IPS-NIHi7 (cell line): ENCODE data around the gene INPP5K.
A peak's percentile ranks its signal among the peaks of the same experiment; 100 is the strongest.
"Not testable (repeated sequence)": the region's sequence is repeated elsewhere in the genome, so short reads cannot be mapped to it uniquely, and the experiment has no call there.

Experiments
- DNase-seq: peaks from one replicate; pipeline ENCODE4 v3.0.0; 2012; ENCODE audit warnings: mixed read lengths; ENCODE audit errors: extremely low spot score

The INPP5K gene

DNA sequence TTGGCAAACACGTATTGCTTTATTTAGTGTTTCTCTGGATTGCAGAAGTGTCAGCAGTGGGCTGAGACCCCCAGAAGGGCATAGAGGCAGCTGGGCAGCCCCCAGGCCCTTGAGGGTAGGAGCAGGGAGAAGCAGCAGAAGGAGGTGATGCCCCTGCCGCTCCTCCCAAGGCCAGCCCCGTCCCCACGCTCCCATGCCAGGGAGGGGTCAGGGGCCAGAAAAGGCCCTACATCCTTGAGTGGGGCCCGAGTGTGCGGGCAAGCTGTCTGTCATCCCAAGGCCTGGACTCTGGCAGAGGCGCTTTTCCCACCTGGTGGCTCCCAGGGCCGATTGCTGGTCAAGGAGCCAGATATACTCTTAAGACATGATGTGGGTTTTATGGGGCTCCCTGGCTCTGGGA, 52.2 kb downstream of the INPP5K start:
- no peak for DNase-seq

- no peak for DNase-seq
Measured at GRCh38 chr17:1462164-1463112, 54.0 kb downstream of the INPP5K start.

DNA sequence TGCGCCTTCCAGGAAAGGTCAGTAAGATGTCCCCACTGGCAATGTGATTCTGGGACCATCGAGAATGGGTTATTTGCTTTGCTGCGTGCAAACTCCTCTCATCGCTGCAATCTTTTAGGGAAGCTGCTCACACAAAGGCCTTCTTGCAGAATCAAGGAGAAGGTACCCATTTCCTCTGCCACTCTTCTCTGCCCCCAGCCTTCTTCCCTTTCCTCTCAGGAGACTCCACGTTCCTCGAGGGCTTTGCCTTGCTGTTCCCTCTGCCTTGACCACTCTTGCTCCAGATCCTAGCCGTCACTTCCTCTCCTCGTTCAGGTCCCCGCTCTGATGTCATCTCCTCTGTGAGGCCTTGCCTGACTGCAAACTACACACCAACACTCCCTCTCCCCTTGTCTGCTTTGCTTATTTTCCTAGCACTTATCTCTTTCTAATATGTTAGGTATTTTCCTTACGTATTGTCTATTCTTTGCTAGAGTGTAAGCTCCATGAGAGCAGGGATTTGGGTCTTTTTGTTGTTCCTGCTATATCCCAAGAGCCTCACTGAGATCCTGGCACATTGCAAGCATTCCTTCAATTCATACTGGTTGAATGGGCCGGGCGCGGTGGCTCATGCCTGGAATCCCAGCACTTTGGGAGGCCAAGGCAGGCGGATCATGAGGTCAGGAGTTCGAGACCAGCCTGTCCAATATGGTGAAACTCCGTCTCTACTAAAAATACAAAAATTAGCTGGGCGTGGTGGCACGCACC, 55.0 kb downstream of the INPP5K start:
- no peak for DNase-seq

DNA sequence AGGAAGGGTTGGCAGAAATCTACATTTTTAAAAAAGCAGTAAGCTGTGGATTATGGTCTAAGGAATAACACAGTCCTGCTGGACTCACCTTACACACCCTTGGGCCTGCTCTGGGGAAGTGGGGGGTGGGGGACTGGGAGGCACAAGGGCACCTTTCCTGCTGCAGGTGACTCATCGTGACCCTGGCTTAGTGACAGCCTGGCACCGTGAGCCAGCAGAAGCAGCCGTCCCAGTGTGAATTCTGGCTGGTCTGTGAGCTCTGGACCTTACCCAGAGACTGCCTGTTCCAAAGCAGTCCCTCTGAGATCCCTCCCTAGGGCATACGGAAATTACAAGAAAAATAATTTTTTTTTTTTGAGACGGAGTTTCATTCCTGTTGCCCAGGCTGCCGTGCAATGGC, 56.2 kb downstream of the INPP5K start:
- no peak for DNase-seq

DNA sequence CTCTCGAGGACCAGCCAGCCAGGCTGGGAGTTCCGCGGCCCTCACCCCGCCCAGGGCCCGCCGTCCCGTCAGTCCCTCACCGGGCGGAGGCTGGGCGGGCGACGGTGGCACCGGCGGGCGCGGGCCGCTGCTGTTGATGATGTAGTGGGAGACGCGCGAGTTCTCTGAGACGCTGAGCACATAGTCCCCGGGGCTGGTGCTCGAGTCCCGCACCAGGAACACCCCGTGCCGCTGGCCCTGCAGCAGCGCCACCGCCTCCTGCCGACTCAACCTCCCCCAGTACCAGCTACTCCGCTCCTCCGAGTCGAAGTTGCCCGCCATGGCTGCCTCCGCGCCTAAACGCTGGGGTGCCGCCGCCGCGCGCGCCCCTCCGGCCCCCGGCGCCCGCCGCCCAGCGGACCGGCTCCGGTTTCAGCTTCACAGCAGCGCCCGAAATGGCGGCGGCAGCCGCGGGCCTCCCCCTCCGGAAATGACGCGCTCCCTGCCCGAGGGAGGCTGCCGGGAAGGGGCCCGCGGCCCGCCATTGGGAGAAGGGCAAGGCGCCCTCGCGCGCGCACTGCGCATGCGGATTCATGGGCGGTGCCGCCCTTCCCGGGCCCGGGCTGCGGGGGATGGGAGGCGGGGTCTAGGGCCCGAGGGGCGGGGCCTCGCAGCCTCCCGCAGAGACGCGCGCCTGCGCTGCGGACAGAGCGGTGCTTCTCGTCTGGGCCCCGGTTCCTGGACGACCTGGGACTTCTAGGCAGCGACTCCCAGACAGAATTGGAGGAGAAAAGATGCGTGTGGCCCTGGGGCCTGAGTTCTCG, 60.4 kb downstream of the INPP5K start, which contains the start of gene CRK:
CRK (minus strand) TSS at position 436 of the 803 bp plus-strand sequence; CDS start at position 321, 115 bp downstream.
- DNase-seq = peak; percentile 100

DNA sequence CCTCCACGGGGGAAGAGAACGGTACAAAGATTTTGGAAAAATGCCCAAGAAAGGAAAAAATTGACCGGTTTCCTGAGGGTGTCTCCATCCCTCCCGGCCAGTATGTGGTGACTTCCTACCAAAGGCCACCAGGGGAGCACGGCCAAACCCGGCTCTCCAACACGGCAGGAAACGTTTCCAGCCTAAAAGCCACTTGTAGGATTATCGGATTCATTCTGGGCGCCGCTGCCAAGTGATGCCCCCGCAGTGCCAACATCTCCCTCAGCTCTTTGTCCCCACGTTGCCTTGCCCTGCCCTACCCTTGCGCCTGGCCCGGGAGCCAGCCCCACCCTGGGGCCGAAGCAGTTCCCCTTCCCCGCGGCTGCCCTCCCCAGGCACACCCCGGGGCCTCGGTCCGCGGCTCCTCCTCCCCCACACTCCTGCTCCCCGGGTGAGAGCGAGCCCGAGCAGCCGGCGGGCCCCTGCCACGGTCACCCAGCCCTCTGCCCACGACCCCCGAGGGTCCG, 61.1 kb downstream of the INPP5K start:
- peak; percentile 72 for DNase-seq

DNA sequence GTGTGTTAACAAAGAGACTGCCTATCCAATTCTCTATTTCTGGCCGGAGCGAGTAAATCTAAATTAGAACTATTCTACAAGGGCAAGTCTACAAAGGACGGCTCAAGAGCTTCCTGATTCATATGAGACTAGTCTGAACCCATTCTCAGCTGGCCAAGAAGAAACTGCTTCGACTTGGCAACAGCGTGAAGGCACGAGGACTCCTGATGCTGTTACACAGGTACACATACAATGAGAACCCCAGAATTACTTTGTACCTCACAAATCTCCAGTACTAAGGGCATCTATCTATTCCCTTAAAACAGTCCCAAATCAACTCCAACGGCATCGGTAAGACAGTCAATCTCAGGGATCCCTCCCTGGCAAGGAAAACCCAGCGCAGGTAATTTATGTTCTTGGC, 61.9 kb downstream of the INPP5K start:
- no peak for DNase-seq

DNA sequence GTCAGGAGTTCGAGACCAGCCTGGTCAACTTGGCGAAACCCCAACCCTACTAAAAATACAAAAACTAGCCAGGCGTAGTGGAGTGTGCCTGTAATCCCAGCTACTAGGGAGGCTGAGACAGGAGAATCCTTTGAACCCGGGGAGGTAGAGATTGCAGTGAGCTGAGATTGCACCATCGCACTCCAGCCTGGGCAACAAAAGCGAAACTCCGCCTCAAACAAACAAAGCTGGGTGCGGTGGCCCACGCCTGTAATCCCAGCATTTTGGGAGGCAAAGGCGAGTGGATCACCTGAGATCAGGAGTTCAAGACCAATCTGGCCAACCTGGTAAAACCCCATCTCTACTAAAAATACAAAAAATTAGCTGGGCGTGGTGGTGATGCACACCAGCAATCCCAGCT, 62.7 kb downstream of the INPP5K start:
- DNase-seq = not testable (repeated sequence)

DNA sequence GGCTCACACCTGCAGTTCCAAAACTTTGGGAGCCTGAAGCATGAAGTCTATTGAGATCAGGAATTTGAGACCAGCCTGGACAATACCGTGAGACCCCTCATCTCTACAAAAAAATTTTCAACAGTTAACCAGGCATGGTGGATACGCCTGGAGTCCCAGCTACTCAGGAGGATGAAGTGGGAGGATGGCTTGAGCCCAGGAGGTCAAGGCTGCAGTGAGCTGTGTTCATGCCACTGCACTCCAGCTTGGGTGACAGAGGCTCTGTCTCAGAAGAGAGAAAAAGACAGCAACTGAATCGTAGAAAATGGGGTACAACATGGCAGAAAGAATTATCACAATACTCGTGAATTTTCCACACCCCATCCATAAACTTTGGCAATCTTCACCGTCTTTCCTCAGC, 63.6 kb downstream of the INPP5K start:
- DNase-seq = no peak

DNA sequence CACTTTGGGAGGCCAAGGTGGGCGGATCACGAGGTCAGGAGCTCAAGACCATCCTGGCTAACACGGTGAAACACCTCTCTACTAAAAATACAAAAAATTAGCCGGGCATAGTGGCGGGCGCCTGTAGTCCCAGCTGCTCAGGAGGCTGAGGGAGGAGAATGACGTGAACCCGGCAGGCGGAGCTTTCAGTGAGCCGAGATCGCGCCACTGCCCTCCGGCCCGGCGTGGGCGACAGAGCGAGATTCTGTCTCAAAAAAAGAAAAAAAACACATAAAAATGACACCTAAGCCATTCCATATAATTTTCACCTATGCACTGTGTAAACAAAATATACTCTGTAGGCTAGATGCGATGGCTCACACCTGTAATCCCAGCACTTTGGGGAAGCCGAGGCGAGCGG, 66.2 kb downstream of the INPP5K start:
- DNase-seq = not testable (repeated sequence)

DNA sequence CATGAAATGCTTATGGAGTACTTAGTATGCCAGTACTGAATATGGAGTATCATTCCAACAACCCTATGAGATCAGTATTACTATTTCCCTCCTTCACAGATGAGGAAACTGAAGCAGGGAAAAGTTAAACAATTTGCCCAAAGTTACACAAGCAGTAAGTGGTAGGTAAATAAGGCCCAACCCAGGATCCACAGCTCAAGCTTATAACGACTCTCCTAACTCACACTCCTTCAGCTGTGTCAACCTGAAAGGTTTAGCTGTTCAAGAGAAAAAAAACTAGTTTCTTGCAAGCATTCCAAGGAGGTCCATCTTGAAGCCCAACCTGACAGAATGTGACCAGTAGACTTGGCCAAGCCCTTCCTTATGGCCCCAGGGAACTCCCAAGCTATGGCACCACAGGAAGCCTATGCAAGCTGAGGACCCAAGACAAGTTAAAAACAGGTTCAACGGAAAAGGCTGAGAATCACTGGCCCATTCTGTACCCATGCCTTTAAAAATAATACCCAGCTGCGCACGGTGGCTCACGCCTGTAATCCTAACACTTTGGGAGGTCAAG, 66.9 kb downstream of the INPP5K start:
- no peak for DNase-seq

DNA sequence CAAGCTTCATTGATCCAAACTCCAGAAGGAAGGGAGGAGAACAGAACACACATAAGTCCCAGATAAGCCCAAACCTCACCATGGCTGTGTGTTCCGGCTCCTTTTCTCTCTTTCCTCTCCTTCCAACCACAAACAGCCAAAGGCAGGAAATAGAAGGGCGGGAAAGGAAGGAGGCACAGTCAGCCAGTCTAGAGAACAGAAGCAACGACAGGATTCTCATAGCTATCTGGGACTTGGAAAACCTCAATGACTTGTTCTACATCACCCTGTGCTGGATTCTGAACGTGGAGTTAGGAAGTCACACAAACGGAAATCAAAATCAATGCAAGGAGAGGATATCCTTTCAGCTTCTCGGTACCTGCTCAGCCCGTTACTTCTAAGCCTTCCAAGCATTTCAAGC, 69.4 kb downstream of the INPP5K start:
- no peak for DNase-seq

DNA sequence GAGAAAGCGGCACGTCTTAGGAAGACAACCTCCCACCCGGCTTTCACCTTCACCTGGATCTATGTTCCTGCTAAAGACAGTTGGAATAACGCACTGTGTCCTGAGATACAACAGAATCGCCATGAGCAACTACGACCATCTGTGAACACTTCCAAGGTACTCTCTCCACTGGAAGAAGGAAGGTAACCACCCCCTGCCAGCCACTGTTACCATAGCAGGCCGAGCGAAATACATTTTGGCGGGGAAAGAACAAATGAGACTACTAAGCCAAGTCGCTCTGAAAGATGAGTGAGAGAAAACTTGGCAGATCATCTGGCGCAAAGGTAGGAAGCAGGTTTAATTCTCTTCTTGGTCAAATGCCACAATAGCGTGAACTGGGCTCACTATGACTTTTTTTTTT, 70.2 kb downstream of the INPP5K start:
- DNase-seq = no peak

GRCh38 chr17:1445695-1446094, 70.7 kb downstream of the INPP5K start:
- DNase-seq = not testable (repeated sequence)
